HCT116 (cell line): ENCODE results near the gene ANKRD55.

Experiments
- CTCF ChIP-seq, 3 experiments: fragments of 200-600 bp in 1 of 3; sonication (generic) in 1 of 3; IDR thresholded peaks in 2 of 3; conservative IDR thresholded peaks in 1 of 3; 2 replicates each; pipeline ENCODE4 v1.5.1; 2012 to 2017; ENCODE audit warnings: low read depth in 2 of 3, low read length in 2 of 3, antibody characterized with exemption in 1 of 3, borderline replicate concordance in 1 of 3, control low read depth in 1 of 3, mild to moderate bottlenecking in 1 of 3, mixed read lengths in 1 of 3, mixed run types in 1 of 3, moderate library complexity in 1 of 3; ENCODE audit not compliant: insufficient read depth in 1 of 3
- EZH2 ChIP-seq: fragments of 200-600 bp; sonication (generic); IDR thresholded peaks from 2 replicates; pipeline ENCODE4 v1.6.1; 2017; ENCODE audit warnings: antibody characterized with exemption, mixed run types
- EZH2phosphoT487 ChIP-seq: fragments of 200-600 bp; IDR thresholded peaks from 2 replicates; pipeline ENCODE4 v1.6.1; 2018; ENCODE audit warnings: antibody characterized with exemption, borderline replicate concordance
- FOSL1 ChIP-seq: IDR thresholded peaks from 2 replicates; pipeline ENCODE4 v1.6.1; 2012; ENCODE audit warnings: low read depth
- MAX ChIP-seq: IDR thresholded peaks from 2 replicates; pipeline ENCODE4 v1.6.1; 2012
- POLR2A ChIP-seq: IDR thresholded peaks from 2 replicates; pipeline ENCODE4 v1.7.0; 2011; ENCODE audit warnings: borderline replicate concordance; ENCODE audit not compliant: insufficient read depth, insufficient read length; ENCODE audit errors: extremely low read depth
- POLR2AphosphoS5 ChIP-seq: IDR thresholded peaks from 2 replicates; pipeline ENCODE4 v1.6.1; 2011; ENCODE audit warnings: mild to moderate bottlenecking, low read depth, low read length, moderate library complexity
- RAD21 ChIP-seq: IDR thresholded peaks from 2 replicates; pipeline ENCODE4 v1.6.1; 2012; ENCODE audit warnings: low read depth, mild to moderate bottlenecking
- REST ChIP-seq: IDR thresholded peaks from 2 replicates; pipeline ENCODE4 v1.6.1; 2012; ENCODE audit warnings: low read depth
- SIN3A ChIP-seq: IDR thresholded peaks from 2 replicates; pipeline ENCODE4 v1.6.1; 2012; ENCODE audit warnings: low read depth
- SP1 ChIP-seq: IDR thresholded peaks from 2 replicates; pipeline ENCODE4 v1.6.1; 2012; ENCODE audit warnings: low read depth
- YY1 ChIP-seq: IDR thresholded peaks from 2 replicates; pipeline ENCODE4 v1.6.1; 2011; ENCODE audit warnings: low read length, low read depth, moderate library complexity, mild to moderate bottlenecking; ENCODE audit not compliant: insufficient replicate concordance; ENCODE audit errors: extremely low read depth
- ZFX ChIP-seq: fragments of 450-650 bp; IDR thresholded peaks from 2 replicates; pipeline ENCODE4 v1.6.1; 2017
- ZNF274 ChIP-seq: fragments of 200-500 bp; sonication (Bioruptor generic); IDR thresholded peaks from 2 replicates; pipeline ENCODE4 v1.6.1; 2014; ENCODE audit warnings: mild to moderate bottlenecking, low read depth, low read length, inconsistent platforms

- TF ChIP-seq FOSL1 = no peak
- no peak for TF ChIP-seq CTCF (IDR thresholded peaks at IDR 0.05 in 2 of 3, conservative IDR thresholded peaks at IDR 0.05 in 1 of 3; ENCODE audit: borderline replicate concordance in 1 of 3, insufficient read depth in 1 of 3, low read depth in 2 of 3, low read length in 2 of 3)
- TF ChIP-seq YY1 = no peak
- no peak for TF ChIP-seq POLR2A
- TF ChIP-seq ZNF274 = no peak
- no peak for TF ChIP-seq SP1
- TF ChIP-seq SIN3A = no peak
- no peak for TF ChIP-seq REST
- TF ChIP-seq POLR2AphosphoS5 = no peak
- no peak for TF ChIP-seq ZFX
- TF ChIP-seq EZH2phosphoT487 = no peak
- TF ChIP-seq EZH2 = no peak
- TF ChIP-seq MAX = no peak
- TF ChIP-seq RAD21 = no peak
Observed at GRCh38 chr5:56052735-56053134, 180.4 kb downstream of the ANKRD55 start.
